H1 (cell line): ENCODE results near the gene KARS1. TPM values are rescaled to one million over a fixed set of nuclear protein-coding genes. Genes with fewer than 3 reads are reported as not detected.

Experiments
- SIRT6 ChIP-seq: IDR thresholded peaks from one replicate; pipeline ENCODE4 v1.7.1; 2012; ENCODE audit warnings: low read length, inconsistent platforms
- SUZ12 ChIP-seq: fragments of 200-600 bp; sonication (generic); IDR thresholded peaks from 2 replicates; pipeline ENCODE4 v1.6.1; 2012; ENCODE audit warnings: mild to moderate bottlenecking, inconsistent platforms, low read length, moderate library complexity, mixed read lengths
- polyA plus RNA-seq, 7 experiments: library from polyadenylated mRNA; depleted of rRNA in 3 of 7; stranded (reverse) in 5 of 7; unstranded in 2 of 7; fragments of >200 nt in 5 of 7; fragments of 200-250 nt in 2 of 7; gene quantifications; 1 replicate in 5 of 7; 2 replicates in 1 of 7; 4 replicates in 1 of 7; pipeline versions ENCODE4 v1.2.1 to v1.2.3, GENCODE V29; 2011 to 2013; ENCODE audit warnings: missing spikeins in 2 of 7, mixed read lengths in 2 of 7
- total RNA-seq: library from RNA; stranded (reverse); fragmentation: NEBNext Ultra II Directional; extraction: Animal tissue kit (Norgen Biotek cat#: 25700); gene quantifications from 2 replicates; pipeline ENCODE4 v1.2.1, GENCODE V29; 2021
- TF ChIP-seq, protein P1 (sequence below): IDR thresholded peaks from 2 replicates; pipeline ENCODE4 v1.6.1; 2011; ENCODE audit warnings: low read depth, mild to moderate bottlenecking, low read length; ENCODE audit not compliant: insufficient read depth

Gene KARS1
- total and polyA plus RNA-seq, 2 of the 8 experiments (the other 6 are each of a cell fraction or from before 2014, with no cell fraction given) = 97.5 to 221 TPM

DNA sequence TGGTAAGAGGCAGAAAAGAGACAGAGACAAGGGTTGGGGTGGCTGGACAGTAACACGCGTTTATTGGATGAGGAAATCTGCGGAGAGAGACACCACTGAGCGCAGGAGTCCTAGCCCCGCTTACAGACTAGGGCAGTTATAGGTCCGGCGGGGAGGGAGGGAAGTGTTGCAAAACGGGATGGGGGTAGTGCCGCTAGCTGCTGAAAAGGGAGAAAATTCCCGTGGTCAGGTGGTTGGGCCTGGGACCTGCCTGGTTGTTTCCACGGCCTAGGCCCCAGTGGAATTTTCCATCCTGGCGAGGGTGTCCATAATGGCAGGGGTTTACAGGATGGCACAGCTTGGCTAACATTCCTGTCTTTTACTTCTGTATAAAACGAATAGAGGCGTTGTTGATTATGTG, 34.8 kb upstream of the KARS1 start (continued):
- no peak for TF ChIP-seq SUZ12
- TF ChIP-seq, protein P1, sequence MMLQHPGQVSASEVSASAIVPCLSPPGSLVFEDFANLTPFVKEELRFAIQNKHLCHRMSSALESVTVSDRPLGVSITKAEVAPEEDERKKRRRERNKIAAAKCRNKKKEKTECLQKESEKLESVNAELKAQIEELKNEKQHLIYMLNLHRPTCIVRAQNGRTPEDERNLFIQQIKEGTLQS = no peak
- no peak for TF ChIP-seq SIRT6
